Smooth muscle cell of the brain vasculature (primary cell): ENCODE measurements around the gene KIF26A.

Experiments used
- DNase-seq: peaks from one replicate; pipeline ENCODE4 v3.0.0-alpha.2; 2012; ENCODE audit warnings: low read depth, low spot score

KIF26A gene

DNA sequence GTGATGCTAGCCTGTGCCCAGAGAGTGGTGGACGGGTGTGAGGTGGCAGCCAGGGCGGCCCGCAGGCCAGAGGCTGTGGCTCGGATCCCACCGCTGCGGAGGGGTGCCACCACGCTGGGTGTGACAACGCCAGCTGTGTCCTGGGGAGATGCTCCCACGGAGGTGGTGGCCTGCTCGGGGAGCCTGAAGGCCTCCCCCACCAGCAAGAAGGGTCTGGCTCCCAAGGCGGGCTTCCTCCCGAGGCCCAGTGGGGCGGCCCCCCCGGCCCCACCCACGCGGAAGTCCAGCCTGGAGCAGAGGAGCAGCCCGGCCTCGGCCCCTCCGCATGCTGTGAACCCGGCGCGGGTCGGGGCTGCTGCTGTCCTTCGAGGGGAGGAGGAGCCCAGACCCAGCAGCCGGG, 38.2 kb downstream of the KIF26A start:
- DNase-seq: no peak

DNA sequence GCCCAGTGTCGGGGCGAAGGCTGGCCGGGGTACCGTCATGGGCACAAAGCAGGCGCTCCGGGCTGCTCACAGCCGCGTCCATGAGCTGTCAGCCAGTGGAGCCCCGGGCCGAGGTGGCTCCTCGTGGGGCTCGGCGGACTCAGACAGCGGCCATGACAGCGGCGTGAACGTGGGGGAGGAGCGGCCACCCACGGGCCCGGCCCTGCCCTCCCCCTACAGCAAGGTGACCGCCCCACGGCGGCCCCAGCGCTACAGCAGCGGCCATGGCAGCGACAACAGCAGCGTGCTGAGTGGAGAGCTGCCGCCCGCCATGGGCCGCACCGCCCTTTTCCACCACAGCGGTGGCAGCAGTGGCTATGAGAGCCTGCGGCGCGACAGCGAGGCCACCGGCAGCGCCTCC, 39.0 kb downstream of the KIF26A start:
- DNase-seq: no peak

DNA sequence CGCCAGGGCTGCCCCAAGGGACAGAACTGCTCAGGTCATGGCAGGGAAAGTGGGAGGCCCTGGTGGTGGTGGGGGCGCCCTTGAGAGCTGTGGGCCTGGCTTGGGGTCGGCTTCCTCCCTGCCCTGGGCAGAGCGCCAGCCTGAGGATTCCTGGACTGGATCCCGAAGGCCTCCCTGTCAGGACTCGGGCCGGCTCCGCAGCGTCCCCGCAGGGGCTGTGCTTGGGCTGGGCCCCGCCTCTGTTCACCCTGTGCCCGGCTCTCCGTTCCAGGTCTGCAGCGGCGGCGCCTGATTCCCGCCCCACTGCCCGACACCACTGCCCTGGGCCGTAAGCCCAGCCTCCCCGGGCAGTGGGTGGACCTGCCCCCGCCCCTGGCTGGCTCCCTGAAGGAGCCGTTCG, 39.9 kb downstream of the KIF26A start:
- no peak for DNase-seq

DNA sequence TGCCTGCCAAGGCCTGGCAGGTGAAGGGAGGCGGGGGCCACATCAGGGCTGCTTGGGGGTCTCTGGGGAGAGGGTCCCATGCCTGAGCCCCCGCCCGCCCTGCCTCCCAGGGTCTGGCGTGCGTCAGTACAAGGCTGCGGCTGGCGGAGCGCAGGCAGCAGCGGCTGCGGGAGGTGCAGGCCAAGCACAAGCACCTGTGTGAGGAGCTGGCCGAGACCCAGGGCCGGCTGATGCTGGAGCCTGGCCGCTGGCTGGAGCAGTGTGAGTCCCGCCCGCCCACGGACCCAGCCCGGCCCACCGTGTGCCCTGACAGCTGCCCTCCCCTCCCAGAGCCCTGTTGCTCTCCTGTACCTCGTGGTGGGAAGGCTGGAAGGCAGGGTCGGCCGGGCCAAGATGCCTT, 40.7 kb downstream of the KIF26A start:
- no peak for DNase-seq

DNA sequence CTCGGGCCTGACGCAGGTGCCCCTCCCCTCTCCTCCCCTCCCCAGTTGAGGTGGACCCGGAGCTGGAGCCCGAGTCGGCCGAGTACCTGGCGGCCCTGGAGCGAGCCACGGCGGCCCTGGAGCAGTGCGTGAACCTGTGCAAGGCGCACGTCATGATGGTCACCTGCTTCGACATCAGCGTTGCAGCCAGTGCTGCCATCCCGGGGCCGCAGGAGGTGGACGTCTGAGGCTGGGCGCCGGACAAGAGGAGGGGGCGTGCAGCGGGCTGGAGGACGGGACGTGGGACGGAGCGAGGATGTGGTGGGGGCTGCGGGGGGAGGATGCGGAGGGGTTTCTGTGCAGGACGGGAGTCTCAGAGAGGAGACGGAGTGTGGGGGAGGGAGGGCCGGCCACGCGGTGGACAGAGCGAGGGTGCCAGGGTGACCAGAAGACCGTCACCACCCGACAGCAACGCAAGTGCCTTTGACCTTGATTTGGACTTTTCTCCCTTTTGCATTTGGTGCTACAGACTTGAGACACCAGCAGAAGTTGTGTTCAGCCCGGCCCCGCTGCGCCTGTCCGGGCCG, 41.3 kb downstream of the KIF26A start:
- DNase-seq: no peak

DNA sequence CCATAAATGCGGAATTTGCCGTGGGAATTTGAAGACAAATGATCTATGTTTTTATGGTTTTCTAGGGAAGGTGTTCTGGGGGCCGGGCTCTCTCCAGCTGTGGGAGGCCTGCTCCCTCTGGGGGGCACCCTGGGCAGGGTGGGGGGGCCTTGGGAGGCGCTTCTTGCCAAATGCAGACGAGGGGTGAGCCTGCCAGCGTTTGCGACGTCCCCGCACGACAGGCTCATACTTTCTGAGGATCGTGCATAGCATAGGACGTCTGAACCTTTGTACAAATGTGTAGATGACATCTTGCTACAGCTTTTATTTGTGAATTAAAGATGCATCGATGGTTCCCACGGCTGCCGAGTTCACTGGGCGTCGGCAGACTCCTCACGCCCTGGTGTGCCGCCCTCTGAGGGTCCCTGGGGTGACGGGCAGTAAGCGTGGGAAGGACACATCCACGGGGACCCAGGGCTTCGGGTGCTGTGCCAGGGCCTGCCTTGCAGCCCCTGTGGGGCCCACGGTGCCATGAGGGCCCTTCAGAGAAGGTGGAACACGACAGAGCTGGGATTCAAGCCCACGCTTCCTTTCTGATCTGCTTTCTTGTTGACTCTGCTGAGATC, 42.3 kb downstream of the KIF26A start:
- no peak for DNase-seq

DNA sequence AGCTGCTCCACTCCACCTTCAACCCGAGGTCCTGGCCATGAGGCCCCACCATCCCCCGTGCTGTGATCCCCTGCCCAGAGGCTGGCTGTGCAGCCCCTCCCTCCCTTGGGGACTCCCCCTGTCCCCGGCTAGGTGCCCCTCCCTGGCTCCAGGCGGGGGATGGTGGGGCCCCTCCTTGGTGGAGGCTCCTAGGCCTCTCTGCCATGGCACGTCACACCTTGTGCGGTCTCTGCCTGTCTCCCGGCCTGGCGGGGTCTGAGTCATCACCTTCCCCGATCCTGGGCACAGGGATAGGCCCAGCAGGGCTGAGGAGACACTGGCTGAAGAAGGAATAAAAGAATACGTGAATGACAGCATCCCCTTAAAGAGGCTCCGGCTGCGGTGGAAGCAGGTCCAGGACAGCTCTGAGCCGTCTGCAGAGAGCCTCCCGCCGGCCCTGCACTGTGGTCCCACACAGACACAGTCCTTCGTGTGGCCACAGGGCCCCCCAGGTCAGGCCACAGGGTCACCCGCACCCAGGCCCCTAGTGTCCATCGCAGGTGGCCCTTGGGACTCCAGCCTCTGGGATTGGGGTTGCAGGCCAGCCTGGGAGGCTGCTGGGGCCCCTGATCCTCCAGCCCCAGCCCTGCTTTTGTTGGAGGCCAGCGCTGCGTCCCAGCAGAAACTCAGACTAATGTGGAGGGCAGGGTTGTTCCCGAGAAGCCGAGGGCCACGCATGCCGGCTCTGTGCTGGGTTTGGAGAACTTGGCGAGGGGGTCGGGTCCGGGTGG, 43.6 kb downstream of the KIF26A start:
- no peak for DNase-seq

DNA sequence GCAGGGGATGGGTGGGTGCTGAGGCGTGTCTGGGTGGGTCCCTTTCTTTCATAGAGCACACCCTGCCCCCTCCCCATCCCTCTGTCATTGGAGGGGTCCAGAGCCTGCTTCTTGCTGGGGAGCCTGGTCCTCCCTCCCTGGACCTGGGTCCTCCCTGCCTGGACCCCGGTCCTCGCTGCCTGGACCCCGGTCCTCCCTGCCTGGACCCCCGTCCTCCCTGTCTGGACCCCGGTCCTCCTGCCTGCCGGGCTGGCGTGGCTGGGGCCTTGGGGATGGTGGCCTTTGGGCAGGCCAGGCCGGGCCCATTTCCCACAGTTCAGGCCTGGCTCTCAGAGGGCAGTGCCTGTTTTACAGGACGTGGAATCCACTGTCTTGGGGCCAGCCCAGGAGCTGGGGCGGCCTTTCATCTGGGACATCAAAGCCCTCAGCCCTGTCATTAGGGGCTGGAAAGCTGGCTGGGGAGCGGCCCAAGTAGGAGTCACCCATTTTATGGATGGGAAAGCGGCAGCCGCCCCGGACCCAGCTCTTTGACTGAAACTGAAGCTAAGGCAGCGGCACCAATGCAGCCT, 44.6 kb downstream of the KIF26A start:
- DNase-seq: no peak

DNA sequence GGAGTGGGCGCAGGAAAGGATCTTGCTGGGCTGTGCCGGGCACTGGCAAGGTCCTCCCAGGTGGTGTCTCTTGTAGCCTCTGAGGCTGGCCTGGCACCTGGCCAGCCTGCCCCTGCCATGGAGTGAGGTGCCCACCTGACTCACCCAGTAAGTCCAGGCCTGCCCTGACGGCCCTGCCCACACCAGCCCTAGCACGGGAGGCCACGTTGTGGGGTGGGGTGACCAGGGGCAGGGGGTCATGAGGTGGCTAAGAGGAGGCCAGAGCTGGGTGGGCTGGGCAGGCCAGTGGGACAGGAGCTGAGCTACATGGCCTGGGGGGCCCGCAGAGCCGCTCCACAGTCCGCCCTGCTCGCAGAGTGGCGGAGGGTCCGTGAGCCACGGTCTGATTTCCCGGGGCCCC, 45.4 kb downstream of the KIF26A start:
- DNase-seq: no peak

DNA sequence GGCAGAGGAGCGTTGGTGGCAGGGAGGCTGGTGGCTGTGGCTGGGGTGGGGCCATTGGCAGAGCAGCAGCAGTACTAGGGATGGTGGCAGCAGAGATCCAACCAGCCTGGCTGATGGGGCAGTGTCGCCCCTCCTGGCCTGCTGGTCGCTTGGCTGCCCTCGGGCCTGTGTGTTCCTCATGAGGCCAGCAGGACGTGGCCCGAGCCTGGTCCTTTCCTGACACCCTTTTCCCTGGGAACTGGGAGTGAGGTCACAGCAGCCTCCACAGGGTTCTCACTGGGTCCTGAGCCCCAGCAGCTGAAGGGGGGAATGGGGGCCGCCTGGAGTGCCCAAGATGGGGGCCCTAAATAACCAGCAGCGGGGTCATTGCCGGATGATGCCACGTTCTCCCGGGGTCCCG, 46.1 kb downstream of the KIF26A start:
- DNase-seq: no peak

DNA sequence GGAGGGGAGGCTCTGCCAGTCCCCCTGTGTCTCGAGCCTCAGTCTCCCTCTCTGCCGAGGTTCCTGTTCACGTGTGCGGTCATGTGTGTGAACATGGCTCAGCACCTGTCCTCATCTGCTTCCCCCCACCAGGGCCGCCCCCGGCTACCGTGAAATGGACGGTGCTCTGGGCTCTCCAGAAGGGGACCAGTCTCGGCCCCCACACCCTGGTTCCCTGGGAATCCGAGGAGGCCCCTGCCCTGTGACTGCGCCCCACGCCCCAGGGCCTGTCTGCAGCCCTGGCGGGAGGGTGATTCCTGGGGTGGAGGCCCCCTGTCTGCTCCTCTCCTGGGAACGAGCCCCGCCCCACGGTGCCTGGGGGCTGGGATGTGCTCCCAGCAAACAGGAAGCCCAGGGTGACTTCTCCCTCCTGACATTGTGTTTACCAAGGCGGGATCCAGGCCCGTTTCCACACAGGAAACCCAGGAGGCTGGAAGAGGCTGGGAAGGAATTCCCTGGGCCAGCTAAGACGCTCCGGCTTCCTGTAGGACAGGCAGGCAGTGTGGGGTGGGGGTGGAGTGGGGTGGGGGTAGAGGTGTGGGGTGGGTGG, 46.6 kb downstream of the KIF26A start:
- DNase-seq: no peak

DNA sequence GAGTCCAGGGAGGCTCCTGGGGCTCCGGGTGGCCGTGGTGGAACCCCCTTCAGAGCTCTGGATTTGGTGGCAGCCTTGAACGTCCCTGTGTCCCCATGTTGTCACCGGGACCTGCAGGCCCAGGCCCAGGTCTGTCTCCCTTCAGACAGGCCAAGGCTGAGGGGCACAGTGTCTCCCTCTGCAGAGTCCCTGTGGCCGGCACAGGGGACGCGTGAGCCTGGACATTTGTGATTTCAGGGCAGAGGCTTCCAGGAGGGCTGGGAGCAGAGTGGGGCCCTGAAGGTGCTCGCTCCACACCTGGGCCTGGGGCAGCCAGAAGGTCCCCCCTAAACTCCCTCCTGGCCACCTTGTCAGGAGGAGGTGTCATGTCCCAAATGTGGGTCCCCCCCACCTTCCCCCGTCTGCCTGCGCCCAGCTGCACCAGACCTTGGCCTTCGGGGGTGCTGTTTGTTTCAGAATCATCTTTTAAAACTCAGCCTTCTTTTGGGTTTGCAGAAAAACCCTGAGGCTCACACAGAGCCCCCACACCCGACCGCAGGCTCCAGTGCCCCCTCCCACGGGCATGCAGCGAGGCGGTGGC, 47.6 kb downstream of the KIF26A start:
- no peak for DNase-seq

DNA sequence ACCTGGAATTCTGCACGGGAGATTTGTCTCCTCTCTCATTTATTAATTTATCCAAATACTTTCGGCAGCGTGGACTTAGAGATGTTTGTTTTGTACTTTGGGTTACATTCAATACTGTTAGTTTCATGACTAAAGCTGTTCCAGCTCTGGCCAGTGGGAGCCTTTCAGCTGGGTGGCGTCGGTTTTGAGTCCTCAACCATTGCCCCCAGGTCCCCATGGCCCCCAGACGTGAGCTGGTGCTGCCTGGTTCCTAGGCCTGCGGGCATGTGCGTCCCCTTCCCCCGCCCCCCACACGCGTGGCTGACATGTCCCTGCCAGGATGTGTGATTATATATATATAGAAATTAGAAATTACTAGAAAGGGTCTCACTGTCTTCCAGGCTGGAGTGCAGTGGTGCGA, 48.2 kb downstream of the KIF26A start:
- no peak for DNase-seq

DNA sequence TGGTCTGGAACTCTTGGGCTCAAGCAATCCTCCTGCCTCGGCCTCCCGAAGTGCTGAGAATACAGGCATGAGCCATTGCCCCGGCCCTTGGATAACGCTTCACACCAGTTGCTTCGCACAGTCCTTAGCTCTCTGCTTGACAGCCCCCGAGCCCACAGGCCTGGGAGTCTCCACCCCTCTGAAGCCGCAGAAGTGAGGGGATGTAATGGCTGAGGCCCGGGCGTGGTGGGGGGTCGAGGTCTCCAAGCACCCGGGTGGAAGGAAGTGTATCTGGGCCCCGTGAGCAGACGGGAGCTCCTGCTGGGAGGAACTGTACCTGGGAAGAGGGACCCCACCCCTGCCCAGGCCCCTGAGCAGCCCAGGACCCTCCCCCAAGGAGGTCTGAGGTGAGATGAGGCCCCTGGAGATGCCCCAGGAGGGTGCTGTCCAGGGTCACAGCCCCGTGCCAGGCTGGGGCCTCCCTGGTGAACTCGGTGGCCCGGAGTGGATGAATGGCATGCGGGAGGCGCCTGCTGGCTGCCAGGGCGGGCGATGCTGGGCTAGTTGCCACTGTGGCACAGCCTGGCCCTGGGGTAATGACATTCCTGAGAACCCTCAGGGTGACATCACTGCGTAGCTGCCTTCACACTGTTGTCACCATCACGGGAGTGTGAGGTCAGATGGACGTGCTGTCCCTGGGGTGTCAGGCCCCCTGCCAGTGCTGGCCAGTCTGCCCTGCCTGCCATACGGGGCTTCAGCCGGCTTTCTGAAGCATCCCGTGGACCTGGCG, 48.9 kb downstream of the KIF26A start:
- DNase-seq: no peak

DNA sequence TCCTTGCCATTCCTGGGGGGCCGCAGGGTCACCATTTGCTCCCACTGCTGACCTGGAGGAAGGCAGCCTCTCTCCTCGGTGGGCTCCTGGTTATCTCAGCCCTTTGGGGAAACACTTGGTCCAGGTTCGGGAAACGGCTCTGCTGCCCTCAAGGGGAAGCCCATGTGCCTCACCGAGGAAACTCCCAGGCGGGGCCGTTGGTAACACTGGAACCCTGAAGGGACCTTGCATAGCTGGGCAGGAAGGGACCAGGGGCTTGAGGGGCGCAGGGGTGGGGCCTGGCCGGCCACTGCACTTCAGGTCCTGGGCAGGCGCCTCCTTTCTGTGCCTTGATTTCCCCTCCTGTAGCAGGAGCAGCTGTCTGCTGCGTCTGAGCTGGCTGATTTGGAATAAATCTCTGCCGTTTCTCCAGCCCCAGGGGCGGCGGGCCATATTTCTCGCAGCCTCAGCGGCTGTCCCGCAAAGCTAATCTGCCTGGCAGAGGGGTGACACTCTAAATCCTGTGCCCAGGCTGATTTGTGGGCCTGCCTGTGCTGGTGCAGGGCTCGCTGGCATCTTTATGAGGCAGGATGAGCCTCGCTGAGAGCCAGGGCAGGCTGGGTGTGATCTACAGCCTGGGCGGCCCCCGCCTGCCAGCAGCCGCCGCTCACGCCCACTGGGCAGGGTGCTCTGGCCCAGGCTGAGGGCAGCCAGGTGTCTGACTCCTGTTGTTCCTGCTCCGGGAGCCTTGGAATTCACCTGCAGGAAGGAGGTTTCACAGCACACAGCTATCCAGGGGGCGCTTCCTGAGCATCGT, 49.7 kb downstream of the KIF26A start:
- DNase-seq: no peak

DNA sequence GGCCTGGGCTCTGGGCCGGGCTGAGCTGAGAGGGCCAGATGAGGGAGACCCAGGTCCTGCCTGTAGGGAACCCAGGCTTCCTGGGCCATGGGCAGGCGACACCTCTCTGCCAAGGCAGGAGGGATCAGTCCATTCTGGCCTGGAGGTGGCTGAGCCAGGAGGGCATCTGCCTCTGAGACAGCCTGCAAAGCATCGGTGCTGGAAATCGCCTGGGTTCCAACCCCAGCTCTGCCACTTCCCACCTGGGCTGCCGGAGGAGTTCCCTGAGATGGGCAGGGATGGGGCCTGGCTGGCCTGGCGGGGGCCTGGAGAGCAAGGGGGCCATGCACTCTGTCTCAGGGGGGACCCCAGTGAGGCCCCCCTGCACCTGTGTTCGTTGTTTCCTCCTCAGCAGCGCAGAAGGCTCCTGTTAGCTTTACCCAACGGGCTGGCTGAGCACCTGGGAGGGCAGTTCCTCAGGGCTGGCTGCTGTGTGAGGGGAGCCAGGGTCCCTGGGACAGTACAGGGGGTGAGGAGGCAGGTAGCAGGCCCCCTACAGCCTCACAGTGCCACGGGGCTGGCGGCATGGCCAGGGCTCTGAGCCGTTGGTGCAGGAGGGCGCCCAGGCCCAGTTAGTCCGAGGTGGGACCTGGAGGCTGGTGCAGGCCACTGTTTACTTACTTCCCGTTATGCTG, 50.5 kb downstream of the KIF26A start:
- DNase-seq: no peak

DNA sequence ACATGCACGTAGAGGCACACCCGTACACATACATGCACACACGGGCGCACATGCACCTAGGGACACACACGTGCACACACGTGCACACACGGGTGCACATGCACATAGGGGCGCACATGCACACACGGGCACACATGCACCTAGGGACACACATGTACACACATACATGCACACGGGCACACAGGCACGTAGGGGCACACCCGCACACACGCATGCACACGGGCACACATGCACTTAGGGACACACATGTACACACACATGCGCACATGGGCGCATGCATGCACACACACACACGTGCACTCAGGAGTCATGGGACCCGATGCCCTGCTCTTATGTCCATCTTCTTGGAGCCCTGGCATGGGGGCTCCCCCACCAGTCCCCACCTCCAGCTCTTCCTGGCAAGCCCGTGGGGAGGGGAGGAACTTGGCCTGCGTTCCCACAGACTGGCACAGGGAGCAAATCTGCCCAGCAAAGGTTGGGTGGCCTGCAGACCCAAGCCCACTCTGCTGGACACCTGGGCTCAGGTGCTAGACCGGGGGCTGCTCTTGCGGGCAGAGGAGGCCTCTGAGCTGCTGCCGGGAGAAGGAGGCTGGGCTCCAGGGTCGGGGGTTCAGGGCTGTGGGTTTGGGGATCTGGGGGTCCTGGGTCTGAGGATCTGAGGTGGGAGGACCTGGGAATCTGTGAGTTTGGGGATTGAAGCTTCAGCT, 51.4 kb downstream of the KIF26A start:
- DNase-seq: no peak

DNA sequence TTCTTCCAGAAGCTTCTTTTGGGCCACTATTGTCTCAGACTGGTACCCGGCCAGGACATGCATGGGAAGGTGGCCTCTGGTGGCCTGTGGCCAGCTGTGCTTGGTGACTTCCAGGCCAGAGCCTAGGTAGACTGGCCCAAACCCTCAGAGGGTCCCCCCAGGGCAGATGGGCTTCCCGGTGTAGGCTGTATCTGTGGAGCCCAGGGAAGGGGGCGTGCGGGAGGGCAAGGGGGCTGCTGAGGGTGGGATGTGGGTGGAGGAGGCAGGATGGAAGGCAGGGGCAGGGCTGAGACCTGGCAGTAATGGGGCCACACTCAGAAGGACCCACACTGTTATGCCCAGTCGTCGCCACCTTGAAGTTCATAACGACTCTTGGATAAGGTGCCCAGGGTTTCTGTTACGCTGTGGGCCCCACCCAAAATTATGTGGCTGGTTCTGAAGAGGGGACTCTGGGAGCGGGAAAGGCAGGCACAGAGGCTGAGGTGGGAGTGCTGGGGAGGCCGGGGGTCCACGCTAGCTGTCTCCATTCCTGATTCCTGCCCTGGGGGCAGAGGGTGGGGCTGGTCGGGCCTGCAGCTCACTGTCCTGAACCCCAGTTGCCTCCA, 52.1 kb downstream of the KIF26A start:
- DNase-seq: no peak

DNA sequence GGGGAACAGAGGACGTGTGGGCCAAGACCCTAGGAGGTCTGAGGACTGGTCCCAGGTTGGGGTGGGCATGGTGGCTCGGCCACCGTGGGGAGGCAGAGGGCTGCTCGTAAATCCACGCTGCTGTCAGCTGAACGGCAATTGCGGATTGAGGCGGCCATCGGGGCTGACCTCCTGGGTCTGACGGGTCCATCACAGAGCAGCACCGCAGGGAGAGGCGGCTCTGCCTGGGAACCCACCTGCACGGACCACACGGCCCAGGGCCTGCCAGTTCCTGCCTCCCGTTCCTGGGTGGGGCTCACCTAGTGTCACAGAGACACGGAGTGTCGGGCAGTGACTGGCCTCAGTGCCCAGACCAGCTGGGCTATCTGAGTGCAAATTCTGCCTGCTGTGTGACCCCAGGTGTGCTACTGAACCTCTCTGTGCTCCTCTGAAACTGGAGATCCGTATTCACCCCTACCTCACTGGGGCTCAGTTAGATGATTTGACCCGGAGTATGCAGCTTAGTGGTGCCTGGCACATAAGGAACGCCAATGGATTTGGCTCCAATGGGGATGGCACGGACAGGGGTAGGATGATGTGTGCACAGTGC, 53.1 kb downstream of the KIF26A start:
- no peak for DNase-seq
